Retinal pigment epithelial cell (primary cell): Measurements from ENCODE around the gene CEP95.
A peak's percentile ranks its signal among the peaks of the same experiment; 100 is the strongest.

Experiments
- DNase-seq: peaks from one replicate; pipeline ENCODE4 v3.0.0-alpha.2; 2010; ENCODE audit warnings: low read depth
- H3K4me3 ChIP-seq: 2 replicates; pipeline ENCODE4 v1.5.1; 2011; ENCODE audit warnings: mild to moderate bottlenecking, low read length, control low read depth, moderate library complexity
- TF ChIP-seq, protein P1 (sequence below): conservative IDR thresholded peaks from 2 replicates; pipeline ENCODE4 v1.5.1; 2011; ENCODE audit warnings: low read depth, low read length, control low read depth, inconsistent platforms

CEP95 gene

DNA sequence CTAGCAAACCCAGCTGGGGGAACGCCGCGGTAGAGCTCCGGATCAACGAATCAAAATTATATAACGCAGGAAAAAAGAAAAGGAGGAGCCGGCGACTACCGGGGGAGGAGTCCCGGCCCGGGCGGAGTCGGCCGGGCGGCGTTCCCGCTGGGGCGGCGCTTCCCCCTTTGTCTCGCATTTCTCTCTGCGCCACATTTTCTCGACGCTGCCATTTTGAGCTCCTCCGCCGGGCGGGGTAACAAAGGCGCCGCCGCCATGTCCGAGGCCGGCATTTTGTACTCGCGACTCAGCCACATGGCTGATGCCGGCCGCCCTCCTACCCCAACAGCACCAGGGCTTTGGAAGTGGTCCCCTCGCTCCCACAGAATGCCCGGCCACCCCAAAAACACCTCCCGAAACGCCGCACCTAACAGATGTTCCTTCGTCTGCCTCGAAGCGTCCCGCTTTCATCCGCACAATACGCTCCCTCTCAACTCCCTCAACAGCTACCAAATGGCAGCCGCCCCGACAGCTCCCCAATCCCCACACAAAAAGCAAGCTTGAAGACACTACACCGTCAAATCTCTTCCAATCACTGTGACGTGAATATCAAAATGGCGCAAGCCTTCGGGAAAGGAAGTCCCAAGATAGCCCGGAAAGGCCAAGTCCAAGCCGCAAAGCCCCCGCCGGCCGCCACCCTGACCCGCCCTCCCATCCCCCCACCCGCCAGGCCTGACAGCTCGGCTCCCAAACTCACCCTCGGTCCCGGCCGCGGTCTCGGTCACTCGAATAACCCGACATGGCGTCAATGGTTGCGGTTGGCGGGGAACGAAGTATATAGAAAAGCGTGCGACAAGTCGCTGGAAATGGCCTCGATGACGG is 1.2 kb upstream of the CEP95 start:
- peak; percentile 49 for DNase-seq
- H3K4me3 ChIP-seq: peak overlapping the region; percentile 60
- TF ChIP-seq, protein P1, sequence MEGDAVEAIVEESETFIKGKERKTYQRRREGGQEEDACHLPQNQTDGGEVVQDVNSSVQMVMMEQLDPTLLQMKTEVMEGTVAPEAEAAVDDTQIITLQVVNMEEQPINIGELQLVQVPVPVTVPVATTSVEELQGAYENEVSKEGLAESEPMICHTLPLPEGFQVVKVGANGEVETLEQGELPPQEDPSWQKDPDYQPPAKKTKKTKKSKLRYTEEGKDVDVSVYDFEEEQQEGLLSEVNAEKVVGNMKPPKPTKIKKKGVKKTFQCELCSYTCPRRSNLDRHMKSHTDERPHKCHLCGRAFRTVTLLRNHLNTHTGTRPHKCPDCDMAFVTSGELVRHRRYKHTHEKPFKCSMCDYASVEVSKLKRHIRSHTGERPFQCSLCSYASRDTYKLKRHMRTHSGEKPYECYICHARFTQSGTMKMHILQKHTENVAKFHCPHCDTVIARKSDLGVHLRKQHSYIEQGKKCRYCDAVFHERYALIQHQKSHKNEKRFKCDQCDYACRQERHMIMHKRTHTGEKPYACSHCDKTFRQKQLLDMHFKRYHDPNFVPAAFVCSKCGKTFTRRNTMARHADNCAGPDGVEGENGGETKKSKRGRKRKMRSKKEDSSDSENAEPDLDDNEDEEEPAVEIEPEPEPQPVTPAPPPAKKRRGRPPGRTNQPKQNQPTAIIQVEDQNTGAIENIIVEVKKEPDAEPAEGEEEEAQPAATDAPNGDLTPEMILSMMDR: no peak

DNA sequence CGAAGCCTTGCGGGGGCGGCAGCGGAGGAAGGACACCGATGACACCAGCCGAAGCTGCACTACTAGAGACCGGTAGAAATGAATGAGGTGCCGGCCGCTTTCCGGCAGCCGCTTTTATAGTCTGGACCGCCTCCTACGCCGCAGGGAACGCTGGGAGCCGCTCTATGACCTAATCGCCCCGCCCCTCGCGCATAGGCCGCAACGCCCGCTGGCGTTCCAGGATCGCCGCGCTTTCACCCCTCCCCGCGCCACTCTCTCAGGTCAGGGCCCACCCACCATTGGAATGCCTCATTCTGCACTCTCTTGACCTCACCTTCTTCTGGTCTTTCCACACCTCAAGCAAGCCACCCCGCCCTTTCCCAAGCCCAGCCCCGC is 589 bp upstream of the CEP95 start, which contains the start of gene DDX5:
Gene DDX5 (minus strand): TSS at position 89 of the 375 bp plus-strand sequence. CDS start 170 bp downstream, outside the sequence.
- peak; percentile 92 for DNase-seq
- peak within 1 kb of the TSS; percentile 60 for H3K4me3 ChIP-seq
- TF ChIP-seq, protein P1: no peak

DNA sequence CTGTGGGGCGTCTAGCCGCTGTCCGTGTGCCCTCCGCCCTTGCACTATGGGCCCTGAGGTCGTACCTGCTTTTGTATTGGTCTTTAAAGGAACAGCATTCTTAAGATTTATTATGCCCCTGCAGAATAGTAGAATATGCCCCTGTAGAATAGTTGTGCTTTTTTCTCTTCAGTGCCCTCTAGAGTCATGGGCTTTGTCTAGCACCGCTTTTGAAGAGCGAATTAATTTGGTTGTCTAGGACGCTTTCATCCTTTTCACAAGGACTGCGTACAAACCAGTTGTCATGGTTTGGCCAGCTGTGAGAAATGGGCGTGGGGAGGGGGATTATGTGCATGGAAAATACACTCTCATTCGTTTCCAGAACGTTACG is 621 bp downstream of the CEP95 start:
- peak overlapping the region; percentile 60 for H3K4me3 ChIP-seq
- peak; percentile 63 for DNase-seq
- TF ChIP-seq, protein P1: peak; percentile 60

DNA sequence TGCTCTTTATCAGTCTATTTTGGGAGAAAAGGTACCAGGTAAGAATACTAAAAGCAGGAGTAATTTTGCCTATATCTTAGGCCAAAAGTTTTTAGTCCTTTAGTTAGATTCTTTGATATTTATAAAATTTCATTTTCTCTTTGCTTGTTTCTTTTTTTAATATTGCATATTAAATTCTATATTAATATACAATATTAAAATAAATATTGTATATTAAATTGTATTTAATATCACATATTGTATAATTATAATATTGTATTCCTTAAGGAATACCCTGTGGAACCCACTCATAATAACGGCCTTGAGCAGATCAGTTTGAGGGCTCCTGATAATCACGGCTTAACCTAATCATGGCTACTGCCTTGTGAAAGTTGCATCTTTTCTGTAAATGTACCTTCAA is 1.9 kb downstream of the CEP95 start:
- peak overlapping the region; percentile 60 for H3K4me3 ChIP-seq
- no peak for DNase-seq
- TF ChIP-seq, protein P1: no peak

GRCh38 chr17:64509179-64509578 is 2.4 kb downstream of the CEP95 start:
- DNase-seq: no peak
- H3K4me3 ChIP-seq: no peak overlapping the region
- TF ChIP-seq, protein P1: no peak

GRCh38 chr17:64515419-64515818 is 8.6 kb downstream of the CEP95 start:
- DNase-seq: no peak
- H3K4me3 ChIP-seq: no peak overlapping the region
- TF ChIP-seq, protein P1: no peak

GRCh38 chr17:64515829-64516228 is 9.1 kb downstream of the CEP95 start:
- TF ChIP-seq, protein P1: no peak

More at GRCh38 chr17:64515829-64516228, 9.1 kb downstream of the CEP95 start:
- no peak overlapping the region for H3K4me3 ChIP-seq
- no peak for DNase-seq
